H1 (cell line): ENCODE results near the gene ATG7. TPM values are rescaled to one million over a fixed set of nuclear protein-coding genes. Genes with fewer than 3 reads are reported as not detected.

ENCODE experiments used
- CTCF ChIA-PET: fragments of 300-600 bp; sonication (Branson Sonifier 250); formaldehyde crosslinking; loops from one replicate; lab custom pipeline; 2021; ENCODE audit not compliant: partially characterized antibody; lab: Charles Lee
- POLR2A ChIA-PET: fragments of 300-600 bp; sonication (Branson Sonifier 250); formaldehyde crosslinking; loops from one replicate; lab custom pipeline; 2021; ENCODE audit warnings: inconsistent platforms; ENCODE audit not compliant: partially characterized antibody; lab: Charles Lee
- DNase-seq, 2 experiments: peaks; one replicate each; pipeline versions ENCODE4 v3.0.0 to v3.0.0-alpha.2; 2010 to 2022; ENCODE audit warnings: low spot score in 2 of 2, low read depth in 1 of 2, mixed read lengths in 1 of 2
- FAIRE-seq: peaks from 2 replicates; lab custom pipeline; 2011; peaks lifted over from hg19 to GRCh38; lab: Jason Lieb, UNC
- H2AFZ ChIP-seq: 2 replicates; pipeline ENCODE4 v1.8.1; 2012; ENCODE audit warnings: low read length, inconsistent platforms
- H2AK5ac ChIP-seq: 2 replicates; pipeline ENCODE4 v1.6.1; 2013; ENCODE audit warnings: low read depth, low read length
- H2BK120ac ChIP-seq: replicated peaks from 2 replicates; pipeline ENCODE3; 2013; ENCODE audit warnings: low read depth, low read length, inconsistent platforms
- H2BK12ac ChIP-seq: 2 replicates; pipeline ENCODE4 v1.6.1; 2013; ENCODE audit warnings: low read depth, low read length
- H2BK15ac ChIP-seq: 2 replicates; pipeline ENCODE4 v1.6.1; 2013; ENCODE audit warnings: low read length
- H2BK20ac ChIP-seq: 2 replicates; pipeline ENCODE4 v1.6.1; 2013; ENCODE audit warnings: low read length
- H2BK5ac ChIP-seq: 2 replicates; pipeline ENCODE4 v1.6.1; 2013; ENCODE audit warnings: low read depth, low read length
- H3K14ac ChIP-seq: 2 replicates; pipeline ENCODE4 v1.6.1; 2013; ENCODE audit warnings: inconsistent platforms; ENCODE audit not compliant: insufficient read length
- H3K18ac ChIP-seq: 2 replicates; pipeline ENCODE4 v1.6.1; 2013; ENCODE audit warnings: low read length; ENCODE audit errors: extremely low read depth
- H3K23ac ChIP-seq: 2 replicates; pipeline ENCODE4 v1.6.1; 2013; ENCODE audit warnings: inconsistent platforms; ENCODE audit not compliant: insufficient read length
- H3K23me2 ChIP-seq: 2 replicates; pipeline ENCODE4 v1.6.1; 2013; ENCODE audit warnings: low read depth, low read length
- H3K27ac ChIP-seq: 2 replicates; pipeline ENCODE4 v1.6.1; 2011; ENCODE audit warnings: low read depth, low read length, inconsistent platforms
- H3K27me3 ChIP-seq, 4 experiments: replicated peaks in 1 of 4; 1 replicate in 1 of 4; 2 replicates in 3 of 4; pipeline versions ENCODE4 v1.6.1 to v1.8.1; 2011 to 2013; ENCODE audit warnings: low read length in 3 of 4, mild to moderate bottlenecking in 3 of 4, inconsistent platforms in 2 of 4, mixed read lengths in 2 of 4, moderate library complexity in 1 of 4; ENCODE audit not compliant: control insufficient read depth in 3 of 4, insufficient read depth in 3 of 4; ENCODE audit errors: extremely low read depth in 1 of 4
- H3K36me3 ChIP-seq, 4 experiments: 2 replicates each; pipeline versions ENCODE4 v1.6.1 to v1.8.1; 2011 to 2013; ENCODE audit warnings: mild to moderate bottlenecking in 4 of 4, low read length in 3 of 4, moderate library complexity in 2 of 4, control low read depth in 1 of 4, inconsistent platforms in 1 of 4; ENCODE audit not compliant: insufficient read depth in 4 of 4, control insufficient read depth in 2 of 4
- H3K4ac ChIP-seq: replicated peaks from 2 replicates; pipeline ENCODE3; 2013; ENCODE audit warnings: low read length, low read depth, mixed read lengths, inconsistent platforms; ENCODE audit not compliant: insufficient read length
- H3K4me1 ChIP-seq, 4 experiments: replicated peaks in 1 of 4; 1 replicate in 1 of 4; 2 replicates in 3 of 4; pipeline versions ENCODE4 v1.6.1 to v1.8.1; 2011 to 2013; ENCODE audit warnings: low read length in 3 of 4, inconsistent platforms in 2 of 4, mixed read lengths in 1 of 4; ENCODE audit not compliant: insufficient read depth in 4 of 4, control insufficient read depth in 3 of 4
- H3K4me2 ChIP-seq, 2 experiments: 2 replicates each; pipeline versions ENCODE4 v1.6.1 to v1.8.1; 2011 to 2013; ENCODE audit warnings: low read depth in 2 of 2, low read length in 2 of 2, control low read depth in 1 of 2, inconsistent platforms in 1 of 2, mild to moderate bottlenecking in 1 of 2; ENCODE audit not compliant: insufficient read depth in 1 of 2
- H3K4me3 ChIP-seq, 4 experiments: fragments of 200-600, 300-600 bp in 1 of 4; sonication (generic), shearing (Covaris generic), sonication (Bioruptor Twin) in 1 of 4; 2 replicates each; pipeline versions ENCODE4 v1.5.1 to v1.8.1; 2011 to 2016; ENCODE audit warnings: low read length in 4 of 4, low read depth in 3 of 4, control low read depth in 2 of 4, inconsistent platforms in 2 of 4, mild to moderate bottlenecking in 2 of 4, mixed read lengths in 1 of 4, moderate library complexity in 1 of 4; ENCODE audit not compliant: insufficient read depth in 2 of 4; ENCODE audit errors: extremely low read depth in 1 of 4
- H3K56ac ChIP-seq: replicated peaks from 2 replicates; pipeline ENCODE3; 2013; ENCODE audit warnings: low read depth, mild to moderate bottlenecking, mixed read lengths, low read length, inconsistent platforms; ENCODE audit not compliant: insufficient read length
- H3K79me1 ChIP-seq: 2 replicates; pipeline ENCODE4 v1.6.1; 2013; ENCODE audit warnings: low read depth, low read length, control low read depth
- H3K79me2 ChIP-seq, 2 experiments: 2 replicates each; pipeline versions ENCODE4 v1.6.1 to v1.8.1; 2012 to 2013; ENCODE audit warnings: low read length in 2 of 2, mild to moderate bottlenecking in 2 of 2, inconsistent platforms in 1 of 2; ENCODE audit not compliant: insufficient read depth in 2 of 2, control insufficient read depth in 1 of 2
- H3K9ac ChIP-seq, 4 experiments: replicated peaks in 1 of 4; 1 replicate in 1 of 4; 2 replicates in 3 of 4; pipeline versions ENCODE4 v1.6.1 to v1.8.1; 2011 to 2013; ENCODE audit warnings: low read depth in 3 of 4, low read length in 3 of 4, control low read depth in 2 of 4, mild to moderate bottlenecking in 2 of 4, moderate library complexity in 2 of 4, inconsistent platforms in 1 of 4; ENCODE audit errors: extremely low read depth in 1 of 4
- H3K9me3 ChIP-seq, 2 experiments: 2 replicates each; pipeline versions ENCODE4 v1.6.1 to v1.8.1; 2012 to 2013; ENCODE audit warnings: mild to moderate bottlenecking in 2 of 2, moderate library complexity in 2 of 2, control low read depth in 1 of 2, inconsistent platforms in 1 of 2, low read depth in 1 of 2, low read length in 1 of 2, mixed read lengths in 1 of 2; ENCODE audit not compliant: insufficient read depth in 2 of 2
- H4K20me1 ChIP-seq, 2 experiments: replicated peaks in 1 of 2; 2 replicates each; pipeline versions ENCODE3 to v1.8.1; 2011 to 2013; ENCODE audit warnings: inconsistent platforms in 2 of 2, low read length in 2 of 2, mild to moderate bottlenecking in 1 of 2; ENCODE audit not compliant: insufficient read depth in 2 of 2, control insufficient read depth in 1 of 2
- H4K5ac ChIP-seq: 2 replicates; pipeline ENCODE4 v1.6.1; 2013; ENCODE audit warnings: low read length, low read depth, mixed read lengths, inconsistent platforms; ENCODE audit not compliant: insufficient read length
- H4K8ac ChIP-seq: 2 replicates; pipeline ENCODE4 v1.8.0; 2013; ENCODE audit warnings: mild to moderate bottlenecking, moderate library complexity, low read length, inconsistent platforms; ENCODE audit not compliant: insufficient read depth; ENCODE audit errors: extremely low read depth
- H4K91ac ChIP-seq: replicated peaks from 2 replicates; pipeline ENCODE3; 2013; ENCODE audit warnings: low read length, mixed read lengths, inconsistent platforms; ENCODE audit not compliant: insufficient read length
- CBX5 ChIP-seq: fragments of 300-800, 300-1000 bp; sonication (generic); IDR thresholded peaks from 2 replicates; pipeline ENCODE4 v1.7.1; 2016; ENCODE audit warnings: antibody characterized with exemption, low read length, low read depth
- CHD2 ChIP-seq: IDR thresholded peaks from 2 replicates; pipeline ENCODE4 v1.6.1; 2012; ENCODE audit warnings: low read length, improper control_type of control experiment
- CTBP2 ChIP-seq: IDR thresholded peaks from 2 replicates; pipeline ENCODE4 v1.7.0; 2011; ENCODE audit warnings: borderline replicate concordance, mild to moderate bottlenecking, moderate library complexity, mixed read lengths, low read length; ENCODE audit not compliant: insufficient read depth, insufficient read length
- EGR1 ChIP-seq: IDR thresholded peaks from 2 replicates; pipeline ENCODE4 v1.6.1; 2011; ENCODE audit warnings: low read depth, low read length, borderline replicate concordance
- GTF2F1 ChIP-seq: IDR thresholded peaks from 2 replicates; pipeline ENCODE4 v1.6.1; 2012; ENCODE audit warnings: low read depth, low read length, improper control_type of control experiment, borderline replicate concordance
- KDM1A ChIP-seq: fragments of 200-600, 300-600 bp; sonication (generic); IDR thresholded peaks from 2 replicates; pipeline ENCODE4 v1.7.1; 2016; ENCODE audit warnings: mild to moderate bottlenecking, low read length, borderline replicate concordance
- PHF8 ChIP-seq: fragments of 200-600 bp; sonication (generic); conservative IDR thresholded peaks from 2 replicates; pipeline ENCODE4 v1.7.1; 2012; ENCODE audit warnings: low read depth, mild to moderate bottlenecking, inconsistent platforms, low read length, moderate library complexity
- POLR2AphosphoS5 ChIP-seq: IDR thresholded peaks from 2 replicates; pipeline ENCODE4 v1.6.1; 2011; ENCODE audit warnings: low read depth, low read length
- RAD21 ChIP-seq, 2 experiments: IDR thresholded peaks in 1 of 2; conservative IDR thresholded peaks in 1 of 2; 2 replicates each; pipeline ENCODE4 v1.6.1; 2011; ENCODE audit warnings: low read depth in 2 of 2, low read length in 2 of 2, improper control_type of control experiment in 1 of 2, inconsistent platforms in 1 of 2, mild to moderate bottlenecking in 1 of 2, moderate library complexity in 1 of 2
- RNF2 ChIP-seq: fragments of 200-900, 300-1000 bp; sonication (generic); IDR thresholded peaks from 2 replicates; pipeline ENCODE4 v1.7.1; 2016; ENCODE audit warnings: borderline replicate concordance, low read depth, mild to moderate bottlenecking, antibody characterized with exemption, low read length; ENCODE audit not compliant: poor library complexity, severe bottlenecking; ENCODE audit errors: missing control alignments
- SIX5 ChIP-seq: IDR thresholded peaks from 2 replicates; pipeline ENCODE4 v1.6.1; 2011; ENCODE audit warnings: mild to moderate bottlenecking, low read depth, low read length
- SP2 ChIP-seq: IDR thresholded peaks from 2 replicates; pipeline ENCODE4 v1.6.1; 2012; ENCODE audit warnings: mild to moderate bottlenecking, low read length, inconsistent platforms
- SUZ12 ChIP-seq: fragments of 200-600 bp; sonication (generic); IDR thresholded peaks from 2 replicates; pipeline ENCODE4 v1.6.1; 2012; ENCODE audit warnings: mild to moderate bottlenecking, inconsistent platforms, low read length, moderate library complexity, mixed read lengths
- TBP ChIP-seq: IDR thresholded peaks from 2 replicates; pipeline ENCODE4 v1.6.1; 2011; ENCODE audit warnings: low read depth, low read length, improper control_type of control experiment
- WGBS, 2 experiments: shearing (Covaris generic) in 1 of 2; methylation state at CpG; one replicate each; pipeline versions ENCODE4 v1.1.6 to v1.1.7; 2013 to 2015; ENCODE audit warnings: low lambda C conversion rate in 2 of 2, mixed read lengths in 2 of 2, inconsistent platforms in 1 of 2, low coverage in 1 of 2, missing lambda C conversion rate in 1 of 2; ENCODE audit not compliant: insufficient replicate concordance in 2 of 2, insufficient coverage in 1 of 2, insufficient read length in 1 of 2; ENCODE audit errors: extremely low coverage in 1 of 2, missing lambda C conversion rate in 1 of 2; 5-methylcytosine and 5-hydroxymethylcytosine counted together
- polyA plus RNA-seq, 7 experiments: library from polyadenylated mRNA; depleted of rRNA in 3 of 7; stranded (reverse) in 5 of 7; unstranded in 2 of 7; fragments of >200 nt in 5 of 7; fragments of 200-250 nt in 2 of 7; gene quantifications; 1 replicate in 5 of 7; 2 replicates in 1 of 7; 4 replicates in 1 of 7; pipeline versions ENCODE4 v1.2.1 to v1.2.3, GENCODE V29; 2011 to 2013; ENCODE audit warnings: missing spikeins in 2 of 7, mixed read lengths in 2 of 7
- total RNA-seq: library from RNA; stranded (reverse); fragmentation: NEBNext Ultra II Directional; extraction: Animal tissue kit (Norgen Biotek cat#: 25700); gene quantifications from 2 replicates; pipeline ENCODE4 v1.2.1, GENCODE V29; 2021

Gene ATG7
- total and polyA plus RNA-seq, 2 of the 8 experiments (the other 6 are each of a cell fraction or from before 2014, with no cell fraction given) = 15.0 to 19.1 TPM

DNA sequence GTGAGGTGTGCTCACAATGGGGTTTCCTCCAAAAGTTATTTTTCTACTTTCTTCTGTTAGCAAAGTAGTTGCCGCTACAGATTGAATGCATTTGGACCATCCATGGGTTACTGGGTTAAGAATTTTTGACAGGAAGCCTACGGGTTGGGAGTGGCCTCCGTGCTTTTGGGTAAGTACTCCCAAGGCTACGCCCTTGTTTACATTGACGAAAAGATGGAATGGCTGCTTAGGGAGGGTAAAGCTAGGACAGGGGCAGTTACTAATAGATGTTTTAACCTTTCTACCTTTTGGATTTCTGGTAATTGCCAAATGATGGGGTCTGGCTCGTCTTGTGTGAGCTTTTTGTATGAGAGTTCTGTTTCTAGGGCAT lies 20.4 kb upstream of the ATG7 start:
- Histone ChIP-seq H3K4ac (no peak overlapping the region), H4K20me1 (no peaks in the 10 kb centered on the region), H2BK15ac (no peak overlapping the region), H2BK20ac (no peak overlapping the region), H3K9me3 (no peaks in the 10 kb centered on the region), H2AFZ (no peak overlapping the region), H3K14ac (no peak overlapping the region), H3K79me1 (no peaks in the 10 kb centered on the region), H2BK5ac (no peak overlapping the region), H3K4me1 (no peaks in the 10 kb centered on the region), H4K91ac (no peak overlapping the region), H4K5ac (no peak overlapping the region), H3K4me3 (no peak overlapping the region), H3K56ac (no peak overlapping the region), H3K9ac (no peak overlapping the region), H3K23ac (no peak overlapping the region), H2BK120ac (no peak overlapping the region), H3K4me2 (no peak overlapping the region), H3K27ac (no peak overlapping the region), H2BK12ac (no peak overlapping the region), H3K18ac (no peak overlapping the region), H4K8ac (no peak overlapping the region), H3K23me2 (no peaks in the 10 kb centered on the region), H3K36me3 (no peaks in the 10 kb centered on the region), H3K79me2 (no peaks in the 10 kb centered on the region), H2AK5ac (no peak overlapping the region), H3K27me3 (no peaks in the 10 kb centered on the region; a peak in 1 of 7 replicates)
- CTCF ChIA-PET = interaction anchor here (1.2 to 3.7 kb wide), 2 partner anchors 14 to 20 kb away, joined by 3 to 17 read pairs; partner anchors contain the start of gene ATG7
- WGBS, 2 experiments = 83% methylated on average over 6 of the region's 6 CpGs; no CpG with 5 or more reads in 1 of the 2 experiments
- DNase-seq (no peak), FAIRE-seq (no peak)
- POLR2A ChIA-PET = no interaction called here
- TF ChIP-seq PHF8 (no peak), KDM1A (no peak), CBX5 (no peak), SIX5 (no peak), CHD2 (no peak), SUZ12 (no peak), SP2 (no peak), EGR1 (no peak), TBP (no peak), GTF2F1 (no peak), RNF2 (no peak), CTBP2 (no peak), RAD21 (IDR thresholded peaks at IDR 0.05 in 1 of 2, conservative IDR thresholded peaks at IDR 0.05 in 1 of 2; ENCODE audit: low read depth in 2 of 2, low read length in 2 of 2) (no peak), POLR2AphosphoS5 (no peak)
